HEK293T (cell line): ENCODE data around the gene OR52A1.

Experiments
- BHLHE40 ChIP-seq: fragments of 450-650 bp; IDR thresholded peaks from 2 replicates; pipeline ENCODE4 v1.6.1; 2016; ENCODE audit warnings: mild to moderate bottlenecking, moderate library complexity, borderline replicate concordance
- ELF4 ChIP-seq: fragments of 450-650 bp; IDR thresholded peaks from 2 replicates; pipeline ENCODE4 v1.6.1; 2017; ENCODE audit warnings: antibody characterized with exemption
- FOXA1 ChIP-seq: fragments of 450-650 bp; IDR thresholded peaks from 2 replicates; pipeline ENCODE4 v1.6.1; 2016; ENCODE audit warnings: mild to moderate bottlenecking
- FOXM1 ChIP-seq: fragments of 450-650 bp; IDR thresholded peaks from 2 replicates; pipeline ENCODE4 v1.6.1; 2017; ENCODE audit warnings: mild to moderate bottlenecking, borderline replicate concordance
- SP1 ChIP-seq: fragments of 450-650 bp; IDR thresholded peaks from 2 replicates; pipeline ENCODE4 v1.6.1; 2017

- TF ChIP-seq SP1 (no peak), FOXM1 (no peak), FOXA1 (no peak), ELF4 (no peak), BHLHE40 (no peak)
Observed at GRCh38 chr11:5192738-5193137, 38.2 kb upstream of the OR52A1 start.
